Skin epidermis (tissue), 12 donors: ENCODE measurements around the gene MRM2.

Source experiments
- H3K27ac ChIP-seq, 21 experiments: fragments of 200-600 bp; sonication (generic) in 11 of 21; one replicate each; pipeline ENCODE4 v1.5.0; 2020; ENCODE audit warnings: mild to moderate bottlenecking in 3 of 21, inconsistent platforms in 2 of 21, moderate library complexity in 2 of 21
- H3K4me3 ChIP-seq, 7 experiments: fragments of 200-600 bp; sonication (generic) in 2 of 7; one replicate each; pipeline ENCODE4 v1.5.0; 2020; ENCODE audit warnings: inconsistent platforms in 2 of 7, mild to moderate bottlenecking in 2 of 7, moderate library complexity in 1 of 7

MRM2 gene

GRCh38 chr7:2210551-2211258 lies 31.3 kb downstream of the MRM2 start:
- Histone ChIP-seq H3K27ac (no peak overlapping the region), H3K4me3 (no peak overlapping the region)

- Histone ChIP-seq H3K27ac (peak overlapping the region in 1 of 21 experiments; percentile 35), H3K4me3 (no peak overlapping the region)
Measured at GRCh38 chr7:2209961-2210323, 32.1 kb downstream of the MRM2 start.

- no peak overlapping the region for H3K4me3 ChIP-seq
- peak overlapping the region in 1 of 21 experiments; percentile 35 for H3K27ac ChIP-seq
Measured at GRCh38 chr7:2209146-2209960, 32.7 kb downstream of the MRM2 start.

- H3K4me3 ChIP-seq: no peak overlapping the region
- no peak overlapping the region for H3K27ac ChIP-seq
Measured at GRCh38 chr7:2208712-2209111, 33.3 kb downstream of the MRM2 start.

- Histone ChIP-seq H3K27ac (no peak overlapping the region), H3K4me3 (no peak overlapping the region)
Measured at GRCh38 chr7:2205036-2205780, 36.8 kb downstream of the MRM2 start.

GRCh38 chr7:2204446-2204845 lies 37.6 kb downstream of the MRM2 start:
- Histone ChIP-seq H3K4me3 (no peak overlapping the region), H3K27ac (no peak overlapping the region)

- Histone ChIP-seq H3K4me3 (no peak overlapping the region), H3K27ac (no peak overlapping the region)
Measured at GRCh38 chr7:2203766-2204300, 38.2 kb downstream of the MRM2 start.

- Histone ChIP-seq H3K27ac (no peak overlapping the region), H3K4me3 (no peak overlapping the region)
Measured at GRCh38 chr7:2202901-2203765, 38.9 kb downstream of the MRM2 start.

GRCh38 chr7:2202361-2202761 lies 39.6 kb downstream of the MRM2 start:
- Histone ChIP-seq H3K4me3 (no peak overlapping the region), H3K27ac (no peak overlapping the region)

- Histone ChIP-seq H3K27ac (no peak overlapping the region), H3K4me3 (no peak overlapping the region)
Measured at GRCh38 chr7:2201686-2202360, 40.2 kb downstream of the MRM2 start.

GRCh38 chr7:2201128-2201527 lies 40.9 kb downstream of the MRM2 start:
- no peak overlapping the region for H3K4me3 ChIP-seq
- H3K27ac ChIP-seq: no peak overlapping the region

- Histone ChIP-seq H3K4me3 (no peak overlapping the region), H3K27ac (no peak overlapping the region)
Measured at GRCh38 chr7:2200584-2200980, 41.4 kb downstream of the MRM2 start.

GRCh38 chr7:2199956-2200583 lies 41.9 kb downstream of the MRM2 start:
- Histone ChIP-seq H3K4me3 (no peak overlapping the region), H3K27ac (no peak overlapping the region)

- Histone ChIP-seq H3K27ac (no peak overlapping the region), H3K4me3 (no peak overlapping the region)
Measured at GRCh38 chr7:2199528-2199927, 42.5 kb downstream of the MRM2 start.

GRCh38 chr7:2198760-2199159 lies 43.2 kb downstream of the MRM2 start:
- Histone ChIP-seq H3K4me3 (no peak overlapping the region), H3K27ac (no peak overlapping the region)

- no peak overlapping the region for H3K4me3 ChIP-seq
- no peak overlapping the region for H3K27ac ChIP-seq
Measured at GRCh38 chr7:2198206-2198605, 43.8 kb downstream of the MRM2 start.

GRCh38 chr7:2197436-2198155 lies 44.4 kb downstream of the MRM2 start:
- no peak overlapping the region for H3K27ac ChIP-seq

More at GRCh38 chr7:2197436-2198155, 44.4 kb downstream of the MRM2 start:
- H3K4me3 ChIP-seq: no peak overlapping the region
